CD4-positive, alpha-beta T cell treated with Interferon gamma for 1 hour (primary cell): ENCODE results near the gene SYTL1.

ENCODE experiments used
- DNase-seq: peaks from one replicate; pipeline ENCODE4 v3.0.0-alpha.2; 2020

The SYTL1 gene

DNA sequence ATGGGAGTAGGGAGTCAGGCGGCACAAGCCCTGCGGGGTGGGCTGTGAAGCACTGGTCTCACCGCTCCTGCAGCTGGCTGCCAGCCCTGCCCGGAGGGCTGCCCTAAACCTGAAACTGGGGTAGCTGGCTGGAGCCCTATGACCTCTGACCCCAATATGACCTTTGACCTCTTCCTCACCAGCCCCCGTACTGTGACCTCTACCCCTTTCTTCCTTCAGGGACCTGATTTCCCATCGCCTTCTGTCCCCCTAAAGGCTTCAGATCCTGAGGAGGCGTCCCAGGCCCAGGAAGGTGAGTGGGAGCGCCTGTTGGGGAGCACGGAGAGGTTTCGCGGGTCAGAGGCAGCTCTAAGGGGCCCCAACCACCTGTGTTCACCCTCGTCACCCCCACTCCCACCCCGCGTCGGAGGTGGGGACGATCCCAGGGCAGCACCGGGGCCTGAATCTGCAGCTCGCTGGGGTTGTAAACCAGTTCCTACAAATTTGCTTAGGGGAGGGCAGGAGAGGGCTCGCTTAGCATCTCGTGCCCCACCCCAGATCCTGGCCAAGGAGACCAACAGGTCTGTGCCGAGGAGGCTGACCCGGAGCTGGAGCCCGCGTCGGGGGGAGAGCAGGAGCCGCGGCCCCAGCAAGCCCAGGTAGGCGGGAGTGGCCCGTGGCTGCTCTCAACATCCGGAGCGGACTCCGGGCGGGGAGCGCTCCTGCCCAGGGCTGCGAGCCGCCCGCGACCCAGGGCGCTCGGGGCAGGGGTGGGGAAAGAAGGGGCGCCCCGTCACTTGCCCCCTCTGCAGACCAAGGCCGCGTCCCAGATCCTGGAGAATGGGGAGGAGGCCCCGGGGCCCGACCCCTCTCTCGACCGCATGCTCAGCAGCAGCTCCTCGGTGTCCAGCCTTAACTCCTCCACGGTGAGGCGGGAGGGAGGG is 7.3 kb downstream of the SYTL1 start:
- no peak for DNase-seq

DNA sequence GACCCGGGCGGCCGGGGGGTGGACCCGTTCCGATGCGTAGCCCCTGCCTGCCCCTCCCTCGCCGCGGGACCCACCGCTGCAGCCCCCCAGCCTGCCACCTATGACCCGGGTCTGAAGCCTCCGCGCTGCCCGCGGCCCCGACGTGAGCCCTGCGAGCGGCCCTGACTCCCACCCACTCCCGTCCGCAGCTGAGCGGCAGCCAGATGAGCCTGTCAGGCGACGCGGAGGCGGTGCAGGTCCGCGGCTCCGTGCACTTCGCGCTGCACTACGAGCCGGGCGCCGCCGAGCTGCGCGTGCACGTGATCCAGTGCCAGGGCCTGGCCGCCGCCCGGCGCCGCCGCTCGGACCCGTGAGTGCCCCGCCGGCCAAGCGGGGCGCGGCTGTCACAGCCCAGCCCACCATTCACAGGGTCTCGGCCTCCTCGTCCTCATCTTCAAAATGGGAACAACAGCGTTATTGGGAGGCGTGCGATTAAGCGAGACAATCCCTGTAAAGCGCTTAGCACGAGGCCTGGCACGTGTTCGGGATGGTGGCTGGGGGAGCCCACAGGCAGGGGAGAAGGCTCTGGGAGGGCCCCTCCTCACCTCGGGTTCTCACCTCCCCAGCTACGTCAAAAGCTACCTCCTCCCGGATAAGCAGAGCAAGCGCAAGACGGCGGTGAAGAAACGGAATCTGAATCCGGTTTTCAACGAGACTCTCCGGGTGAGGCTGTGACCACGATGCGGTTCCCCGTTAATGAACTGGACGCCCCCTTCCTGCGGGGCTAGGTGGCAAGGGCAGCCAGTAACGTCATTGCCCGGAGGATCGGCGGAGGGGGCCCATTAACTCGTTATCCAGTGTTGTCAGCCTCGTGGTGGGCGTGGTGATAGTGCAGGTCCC is 8.2 kb downstream of the SYTL1 start:
- DNase-seq: no peak

DNA sequence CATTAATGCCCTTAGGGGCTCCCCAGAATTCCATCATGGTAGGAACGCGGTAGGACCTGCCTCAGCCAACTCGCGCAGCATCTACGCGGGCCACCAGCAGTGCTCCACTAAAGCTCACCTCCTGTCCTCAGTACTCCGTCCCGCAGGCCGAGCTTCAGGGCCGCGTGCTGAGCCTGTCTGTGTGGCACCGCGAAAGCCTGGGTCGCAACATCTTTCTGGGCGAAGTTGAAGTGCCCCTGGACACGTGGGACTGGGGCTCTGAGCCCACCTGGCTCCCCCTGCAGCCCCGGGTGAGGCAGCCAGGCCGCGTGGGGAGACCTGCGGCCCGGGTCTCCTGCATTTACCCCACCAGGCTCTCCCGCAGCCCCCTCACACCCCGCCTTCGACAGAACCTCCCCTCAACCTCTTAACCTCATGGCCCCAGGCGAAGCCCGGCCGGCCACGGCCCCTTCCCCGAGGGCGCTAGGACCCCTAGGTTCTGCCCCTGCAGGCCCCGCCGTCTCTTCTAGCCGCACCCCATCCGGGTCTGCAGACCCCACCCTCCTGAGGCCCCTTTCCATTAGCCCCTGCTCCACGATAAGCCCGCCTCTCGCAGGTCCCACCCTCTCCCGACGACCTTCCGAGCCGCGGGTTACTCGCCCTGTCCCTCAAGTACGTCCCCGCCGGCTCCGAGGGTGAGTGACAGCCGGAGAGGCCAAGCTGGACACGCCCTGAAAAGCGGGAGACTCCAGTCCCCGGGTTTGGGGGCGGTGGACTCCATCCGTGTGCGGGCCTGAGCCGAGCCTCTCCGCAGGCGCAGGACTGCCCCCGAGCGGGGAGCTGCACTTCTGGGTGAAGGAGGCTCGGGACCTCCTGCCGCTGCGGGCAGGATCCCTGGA is 9.1 kb downstream of the SYTL1 start:
- DNase-seq: no peak

DNA sequence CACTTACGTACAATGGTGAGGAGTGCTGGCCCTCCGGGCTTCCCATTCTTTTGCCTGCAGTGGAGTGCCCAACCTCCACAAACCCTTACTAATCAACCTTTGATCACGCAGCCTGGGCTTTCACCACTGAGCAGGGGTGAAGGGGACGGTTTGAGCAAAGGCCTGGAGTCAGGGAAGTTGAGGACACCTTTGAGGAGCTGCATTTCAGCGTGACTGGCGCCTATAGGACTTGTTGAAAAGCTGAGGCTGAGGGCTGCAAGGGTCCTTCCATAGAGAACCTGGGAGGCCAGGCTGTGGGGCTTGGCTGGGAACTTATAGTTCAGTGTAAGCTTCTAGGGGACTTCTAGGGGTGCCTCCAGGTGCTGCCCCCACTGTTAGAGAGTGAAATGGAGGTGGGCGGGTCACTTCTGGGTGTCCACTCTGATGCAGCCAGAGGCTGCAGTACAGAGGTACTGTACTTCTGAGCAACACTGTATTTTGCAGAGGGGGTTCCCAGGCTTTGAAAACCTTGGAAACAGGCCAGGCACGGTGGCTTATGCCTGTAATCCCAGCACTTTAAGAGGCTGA is 9.8 kb downstream of the SYTL1 start:
- no peak for DNase-seq

DNA sequence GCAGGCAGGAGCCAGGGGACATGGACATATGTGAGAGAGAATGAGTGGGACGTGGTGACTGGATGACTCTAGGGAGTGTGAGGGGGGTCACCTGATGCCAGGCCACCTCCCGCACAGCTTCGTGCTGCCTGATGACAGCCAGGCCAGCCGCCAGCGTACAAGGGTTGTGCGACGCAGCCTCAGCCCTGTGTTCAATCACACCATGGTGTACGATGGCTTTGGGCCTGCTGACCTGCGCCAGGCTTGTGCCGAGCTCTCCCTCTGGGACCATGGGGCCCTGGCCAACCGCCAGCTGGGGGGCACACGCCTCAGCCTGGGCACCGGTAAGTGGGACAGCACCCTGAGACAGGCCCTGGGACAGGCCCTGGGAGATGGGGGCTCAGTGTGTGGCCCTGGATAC is 11.3 kb downstream of the SYTL1 start:
- DNase-seq: no peak

DNA sequence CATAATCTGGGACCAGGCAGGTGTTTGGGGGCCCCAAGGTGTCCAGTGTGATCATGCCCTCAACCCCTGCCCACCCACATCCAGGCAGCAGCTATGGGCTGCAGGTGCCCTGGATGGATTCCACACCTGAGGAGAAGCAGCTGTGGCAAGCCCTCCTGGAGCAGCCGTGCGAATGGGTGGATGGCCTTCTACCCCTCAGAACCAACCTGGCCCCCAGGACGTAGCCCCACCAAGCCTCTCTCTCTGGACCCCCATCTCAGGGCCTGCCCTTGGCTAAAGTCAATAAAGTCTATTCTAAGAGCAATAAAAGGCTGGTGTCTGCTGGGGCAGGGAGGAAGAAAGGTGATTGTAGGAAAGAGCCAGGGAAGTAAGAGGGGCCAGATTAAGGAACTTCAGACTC is 11.8 kb downstream of the SYTL1 start:
- no peak for DNase-seq

DNA sequence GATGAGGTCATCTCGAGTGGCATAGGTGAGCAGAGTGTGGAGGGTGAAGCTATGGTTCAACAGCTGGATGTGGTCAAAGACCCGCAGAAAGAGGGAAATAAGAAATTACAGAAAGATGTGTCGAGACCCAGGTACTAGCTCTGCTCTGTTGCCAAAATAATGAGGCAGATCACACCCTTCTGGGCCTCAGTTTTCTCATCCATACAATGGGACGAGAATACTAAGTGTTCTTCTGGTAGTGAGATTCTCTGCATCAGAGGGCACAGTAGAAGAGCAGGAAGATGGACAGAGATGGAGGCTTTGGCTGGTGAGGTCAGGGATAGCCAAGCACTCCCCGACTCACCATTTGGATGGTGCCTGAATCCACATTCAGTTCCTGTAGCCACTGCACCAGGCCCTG is 13.9 kb downstream of the SYTL1 start:
- no peak for DNase-seq

DNA sequence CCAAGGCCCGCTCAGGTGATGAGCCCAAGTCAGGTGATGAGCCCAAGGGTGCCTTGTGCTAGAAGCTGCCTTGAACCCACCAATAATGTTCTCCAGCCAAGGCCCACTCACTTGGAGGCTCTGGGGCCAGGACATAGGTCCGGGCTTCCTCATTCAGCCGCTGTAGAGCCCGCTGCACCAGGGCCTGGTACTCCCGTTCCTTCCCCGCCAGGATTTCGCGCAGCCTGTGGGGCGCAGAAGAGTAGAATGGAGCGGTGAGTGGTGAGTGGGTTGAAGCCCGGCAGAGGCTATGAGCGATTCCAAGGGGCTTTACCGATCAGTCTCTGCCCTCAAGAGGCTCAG is 14.4 kb downstream of the SYTL1 start:
- DNase-seq: no peak

DNA sequence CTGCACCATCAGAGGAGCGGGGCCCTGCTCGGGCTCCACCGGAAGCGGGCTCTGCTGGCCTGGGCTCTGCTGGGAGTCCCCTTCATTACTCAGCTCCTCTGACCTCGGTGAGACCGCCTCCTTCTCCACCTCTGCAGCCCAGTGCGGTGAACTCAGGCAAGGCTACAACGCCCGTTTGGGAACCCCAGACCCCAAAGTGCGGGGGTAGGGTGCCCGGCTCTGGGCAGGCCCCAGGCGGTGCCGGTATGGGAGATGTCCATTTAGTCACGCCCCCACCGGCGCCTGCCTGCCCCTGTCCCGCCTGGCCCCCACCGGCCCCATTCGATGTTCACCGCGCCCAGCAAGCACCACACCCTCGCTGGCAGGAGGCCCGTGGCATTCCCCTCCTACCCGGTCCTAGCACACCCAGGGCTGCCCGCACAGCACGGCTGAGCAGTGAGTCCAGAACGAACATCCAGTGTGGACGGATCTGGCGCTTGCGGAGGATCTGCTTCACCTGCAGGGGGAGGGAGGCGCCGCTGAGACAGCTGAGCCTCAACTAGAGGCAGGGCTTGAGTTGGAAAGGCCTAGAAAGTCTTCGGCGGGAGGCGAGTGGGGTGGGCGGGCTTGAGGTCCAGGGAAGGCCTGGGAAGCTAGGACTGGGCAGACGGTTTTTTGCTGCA is 14.9 kb downstream of the SYTL1 start:
- peak; percentile 26 for DNase-seq

DNA sequence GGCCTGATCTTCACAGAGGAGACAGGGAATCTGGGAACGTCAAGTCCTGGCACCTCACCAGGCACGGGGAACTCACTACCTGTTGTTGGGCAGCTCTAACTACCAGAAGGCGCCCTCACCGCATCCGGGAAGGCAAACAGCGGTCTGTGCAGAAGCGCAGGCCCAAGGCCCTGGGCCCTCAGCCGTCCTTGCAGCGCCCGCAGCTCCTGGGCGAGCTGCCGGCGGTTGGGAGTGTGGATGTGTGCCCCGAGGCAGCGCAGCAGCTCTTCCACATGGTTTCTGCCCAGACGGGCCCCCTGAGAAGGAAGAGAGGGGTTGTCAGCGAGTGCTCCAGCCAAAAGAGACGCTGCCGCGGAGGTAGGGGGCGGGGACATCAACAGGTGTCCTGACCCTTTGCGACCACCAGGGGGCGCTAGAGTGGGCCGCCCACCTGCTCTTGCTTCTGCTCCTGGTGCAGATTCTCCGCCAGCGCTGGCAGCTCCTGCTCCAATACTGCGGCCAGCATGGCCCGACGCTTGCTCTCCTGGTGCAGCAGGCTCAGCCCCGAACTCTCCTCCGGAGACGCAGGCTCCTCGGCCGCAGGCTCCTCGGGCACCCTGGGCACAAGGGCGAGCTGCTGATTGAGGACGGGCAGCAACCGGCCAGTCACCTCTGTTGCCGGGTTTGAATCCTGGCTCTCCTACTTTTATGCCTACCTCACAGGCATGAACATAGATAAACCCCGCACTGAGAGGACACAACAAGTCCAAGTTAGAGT is 15.6 kb downstream of the SYTL1 start:
- peak; percentile 80 for DNase-seq

DNA sequence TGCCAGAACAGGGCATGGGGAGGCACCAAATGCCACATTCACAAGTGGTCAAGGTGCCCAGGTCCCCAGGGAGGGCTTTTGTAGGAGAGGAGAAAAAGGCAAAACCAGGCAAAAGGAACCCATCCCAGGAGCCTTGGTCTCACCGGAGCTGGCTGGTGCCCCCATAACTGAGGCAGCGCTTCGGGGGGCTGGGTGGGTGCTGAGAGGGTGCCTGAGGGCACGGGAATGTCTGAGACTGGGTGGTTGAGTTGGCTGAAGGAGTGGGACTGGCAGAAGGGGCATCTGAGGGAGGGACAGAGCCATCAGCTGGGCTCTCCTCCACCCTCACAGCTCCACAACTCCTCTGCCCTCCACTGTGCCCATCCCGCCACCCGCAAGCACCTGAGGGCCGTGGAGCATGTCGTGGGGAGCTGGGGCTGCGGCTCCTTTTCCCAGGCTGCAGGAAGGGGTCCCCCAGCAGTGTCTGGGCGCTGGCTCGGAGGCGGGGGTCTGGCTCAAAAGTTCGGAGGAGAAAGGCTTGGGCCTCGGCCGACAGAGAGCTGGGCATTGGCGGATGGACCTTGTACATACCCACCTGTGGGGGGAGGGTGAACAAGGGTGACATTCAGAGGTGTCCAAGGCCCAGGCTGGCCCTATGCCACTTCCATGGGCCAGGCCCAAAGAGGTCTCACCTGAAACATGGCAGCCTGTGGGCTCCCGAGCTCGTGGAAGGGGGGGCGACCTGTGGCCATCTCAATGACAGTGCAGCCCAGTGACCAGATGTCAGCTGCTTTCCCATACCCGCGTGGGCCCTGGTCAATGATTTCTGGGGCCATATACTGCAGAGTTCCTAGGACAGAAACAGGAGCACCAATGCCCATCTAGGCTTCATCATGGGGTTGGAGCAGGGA is 16.5 kb downstream of the SYTL1 start:
- DNase-seq: no peak

DNA sequence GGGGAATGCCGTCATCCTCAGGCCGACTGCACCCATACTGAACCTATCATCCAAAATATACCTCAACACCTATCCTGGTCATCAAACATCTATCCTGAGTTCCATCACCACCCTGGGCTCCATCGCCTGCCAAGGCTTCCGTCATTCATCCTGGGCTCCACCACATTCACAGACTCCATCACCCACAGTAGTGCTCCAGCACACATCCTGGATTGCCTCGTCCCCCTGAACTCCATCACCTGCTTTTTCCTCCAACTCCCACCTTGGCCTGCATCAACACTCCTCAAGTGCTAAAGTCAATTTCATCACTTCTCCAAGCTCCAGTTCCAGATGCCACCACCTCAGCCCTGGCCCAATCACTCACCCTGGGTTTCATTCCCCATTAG is 17.1 kb downstream of the SYTL1 start:
- no peak for DNase-seq

DNA sequence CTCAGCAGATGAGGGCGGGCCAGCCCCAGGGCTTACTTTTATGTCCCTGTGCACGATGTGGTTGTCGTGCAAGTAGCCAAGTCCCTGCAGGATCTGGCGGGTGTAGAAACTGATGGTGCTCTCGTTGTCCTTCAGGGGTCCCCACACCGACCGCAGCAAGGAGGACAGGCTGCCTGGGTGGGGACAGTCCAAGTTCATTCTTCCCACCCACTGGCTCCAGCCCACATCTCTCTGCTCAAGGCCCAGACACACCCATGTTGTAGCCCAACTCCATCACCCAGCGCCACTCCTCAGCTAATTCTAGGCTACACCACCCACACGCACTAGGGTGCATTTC is 18.0 kb downstream of the SYTL1 start:
- DNase-seq: no peak

DNA sequence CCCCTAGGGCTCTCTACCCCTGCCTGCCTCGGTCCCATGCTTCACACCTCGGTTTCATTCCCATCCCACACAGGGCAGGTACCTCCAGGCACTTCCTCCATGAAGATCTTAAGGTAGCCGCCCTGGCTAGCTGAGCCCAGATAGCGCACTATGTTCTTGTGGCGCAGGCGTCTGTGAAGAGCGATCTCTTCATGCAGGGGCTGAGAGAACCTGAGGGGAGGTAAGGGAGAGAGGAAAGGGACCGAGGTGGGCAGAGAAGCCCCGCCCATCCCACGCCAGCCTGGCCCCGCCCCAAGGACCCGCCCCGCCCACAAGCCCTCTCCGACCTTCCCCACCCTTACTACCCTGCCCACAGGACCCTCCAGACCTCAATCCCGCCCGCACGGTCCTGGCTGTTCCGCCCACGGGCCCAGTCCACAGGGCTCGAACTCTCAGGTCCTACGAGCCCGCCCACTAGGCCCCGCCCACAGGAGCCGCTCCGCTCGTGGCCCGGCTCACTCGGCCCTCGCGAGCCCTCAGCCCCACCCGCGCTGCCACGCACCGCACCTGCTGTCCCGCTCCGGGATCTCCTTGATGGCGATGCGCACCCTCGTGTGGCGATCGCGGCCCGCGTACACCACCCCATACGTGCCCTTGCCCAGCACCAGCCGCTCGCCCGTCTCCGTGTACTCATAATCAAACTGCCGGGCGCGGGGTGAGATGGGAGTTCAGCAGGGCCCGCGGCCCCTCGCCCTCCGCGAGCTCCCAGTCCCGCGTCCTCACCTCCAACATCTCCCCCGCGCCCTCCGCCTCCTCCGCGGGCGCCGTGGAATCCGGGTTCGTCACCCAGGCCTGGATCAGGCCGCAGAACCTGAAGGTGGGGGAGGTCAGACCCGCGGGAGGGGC is 18.6 kb downstream of the SYTL1 start:
- DNase-seq: peak; percentile 41

DNA sequence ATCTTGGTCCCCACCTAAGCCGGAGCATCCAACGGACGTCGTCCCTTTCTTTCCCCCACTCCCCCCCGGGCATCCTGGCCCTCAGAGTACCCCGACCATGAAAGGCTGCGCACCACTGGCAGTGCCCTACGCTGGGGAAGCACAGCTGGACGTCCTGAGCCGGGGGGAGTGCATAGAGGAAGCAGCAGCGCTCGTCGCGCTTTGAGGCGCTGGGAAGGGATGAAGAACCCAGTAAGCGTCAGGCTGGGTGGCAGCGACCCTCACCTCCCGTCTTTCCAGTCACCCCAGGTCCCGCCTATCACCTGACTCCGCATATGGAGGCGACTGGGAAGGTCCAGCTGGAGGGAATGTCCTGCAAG is 19.2 kb downstream of the SYTL1 start:
- no peak for DNase-seq

DNA sequence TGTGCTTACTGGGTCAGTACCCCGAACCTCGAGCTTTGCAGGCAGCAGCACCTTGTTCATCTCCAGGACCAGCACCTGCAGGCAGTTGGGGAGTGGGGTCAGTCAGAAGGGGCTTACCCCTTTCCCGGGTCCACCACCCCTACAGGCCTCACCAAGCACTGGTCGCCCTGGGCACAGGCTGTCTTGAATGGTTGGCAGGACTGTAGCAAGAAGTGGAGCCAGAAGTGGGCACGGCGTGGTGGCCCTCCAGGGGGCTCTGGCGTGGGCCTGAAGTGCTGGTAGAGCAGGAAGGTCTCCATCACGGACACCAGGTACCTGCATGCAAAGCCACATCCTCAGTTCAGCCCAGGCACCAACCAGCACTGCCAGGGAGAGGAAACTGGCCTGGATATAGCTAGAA is 19.7 kb downstream of the SYTL1 start:
- no peak for DNase-seq

DNA sequence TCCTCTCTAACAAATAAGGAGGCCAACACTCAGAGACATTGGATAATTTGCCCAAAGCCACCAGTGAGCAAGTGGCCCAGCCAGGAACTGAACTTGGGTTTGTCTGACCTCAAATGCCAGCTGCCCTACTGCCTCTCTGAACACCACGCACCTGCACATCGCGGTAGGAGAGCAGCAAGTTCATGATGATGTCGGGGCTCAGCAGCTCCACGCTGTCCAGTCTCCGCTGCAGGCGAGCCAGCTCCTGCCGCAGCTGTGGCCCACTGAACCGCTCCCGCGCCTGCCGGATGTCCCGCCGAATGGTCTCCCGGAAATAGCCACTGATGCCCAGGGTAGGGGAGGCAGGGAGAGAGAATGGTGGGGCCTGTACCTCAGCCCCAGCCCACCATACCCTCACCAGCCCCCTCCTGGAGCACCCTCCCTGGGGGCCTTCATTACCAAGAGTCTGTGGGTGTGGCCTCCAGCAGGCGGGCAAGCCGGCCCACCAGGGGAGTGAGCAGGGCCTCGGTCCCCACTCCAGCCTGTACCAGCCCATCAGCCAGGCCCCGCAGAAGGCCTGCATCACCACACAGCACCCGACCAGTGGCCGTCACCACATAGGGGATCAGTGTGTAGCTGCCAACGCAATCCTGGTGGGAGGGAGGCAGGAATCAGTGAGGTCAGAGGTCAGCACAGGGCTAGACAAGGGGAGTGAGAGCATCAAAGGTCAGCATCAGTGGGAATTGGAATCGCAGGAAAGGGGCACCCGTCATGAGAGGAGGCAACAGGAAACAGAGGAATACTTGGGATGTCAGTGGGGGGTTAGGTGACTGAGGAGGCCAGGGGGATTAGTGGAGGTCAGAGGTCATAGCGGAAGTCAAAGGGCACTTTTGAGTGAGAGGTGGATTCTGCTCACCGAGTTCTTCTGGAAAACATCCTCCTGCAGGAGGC is 22.2 kb downstream of the SYTL1 start:
- DNase-seq: no peak

DNA sequence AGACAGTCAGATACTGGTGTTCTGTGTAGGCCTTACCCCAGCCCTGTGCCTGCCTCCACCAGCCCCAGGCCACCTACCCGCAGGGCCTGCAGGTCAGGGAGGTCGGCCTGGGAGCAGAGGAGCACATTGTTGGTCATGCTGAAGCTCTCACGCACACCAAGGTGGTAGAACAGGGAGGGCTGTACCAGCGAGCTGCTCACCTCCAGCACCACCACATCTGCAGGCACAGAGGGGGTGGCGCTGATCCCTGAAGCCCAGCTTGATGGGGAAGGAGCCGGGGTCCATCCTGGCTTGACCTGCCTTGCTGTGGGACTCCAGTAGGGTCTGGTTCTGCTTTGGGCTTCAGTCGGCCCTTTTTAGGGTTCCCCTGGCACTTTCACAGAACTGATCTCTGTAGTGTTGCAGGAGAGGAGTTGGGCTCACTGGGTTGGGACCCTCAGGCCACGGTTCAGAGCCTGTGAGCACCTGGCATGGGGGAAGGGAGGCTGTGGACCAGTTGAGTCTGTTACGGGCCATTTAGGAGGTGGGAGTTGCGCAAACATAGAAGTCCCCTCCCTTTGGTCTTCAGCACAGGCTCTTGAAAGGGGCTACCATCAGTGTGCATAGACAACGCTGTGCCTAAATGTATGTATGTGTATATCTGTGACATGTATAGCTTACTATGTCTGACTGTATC is 23.0 kb downstream of the SYTL1 start:
- no peak for DNase-seq
